HL-60 (cell line): ENCODE data around the gene RLF.
"Not testable (repeated sequence)": the region's sequence is repeated elsewhere in the genome, so short reads cannot be mapped to it uniquely, and the experiment has no call there.

Source experiments
- DNase-seq, 2 experiments: peaks; one replicate each; pipeline ENCODE4 v3.0.0-alpha.2; 2010 to 2020; ENCODE audit warnings: low read depth in 1 of 2, low spot score in 1 of 2
- H3K27ac ChIP-seq: fragments of 250-450 bp; sonication (Bioruptor Pico); replicated peaks from 2 replicates; pipeline ENCODE4 v1.5.1; 2020; ENCODE audit warnings: mild to moderate bottlenecking, moderate library complexity
- H3K27me3 ChIP-seq: fragments of 250-450 bp; sonication (Bioruptor Pico); 2 replicates; pipeline ENCODE4 v1.5.1; 2021; ENCODE audit warnings: mild to moderate bottlenecking, moderate library complexity; ENCODE audit not compliant: insufficient read depth, poor library complexity, severe bottlenecking
- H3K4me3 ChIP-seq: replicated peaks from 2 replicates; pipeline ENCODE4 v1.5.1; 2011; ENCODE audit warnings: mild to moderate bottlenecking, control low read depth, low read length; ENCODE audit not compliant: insufficient read depth
- GABPA ChIP-seq: IDR thresholded peaks from 2 replicates; pipeline ENCODE4 v1.6.1; 2012; ENCODE audit warnings: low read depth
- POLR2AphosphoS5 ChIP-seq: IDR thresholded peaks from 2 replicates; pipeline ENCODE4 v1.6.1; 2012; ENCODE audit warnings: low read depth
- SPI1 ChIP-seq: IDR thresholded peaks from 2 replicates; pipeline ENCODE4 v1.6.1; 2012; ENCODE audit warnings: low read depth, mild to moderate bottlenecking, borderline replicate concordance
- TF ChIP-seq, protein P1 (sequence below): IDR thresholded peaks from 2 replicates; pipeline ENCODE4 v1.6.1; 2012; ENCODE audit warnings: low read depth; ENCODE audit not compliant: insufficient replicate concordance
- TF ChIP-seq, protein P2 (sequence below): IDR thresholded peaks from one replicate; pipeline ENCODE4 v1.5.1; 2011; ENCODE audit warnings: low read length, control low read depth, inconsistent platforms; ENCODE audit not compliant: insufficient read depth

RLF gene

DNA sequence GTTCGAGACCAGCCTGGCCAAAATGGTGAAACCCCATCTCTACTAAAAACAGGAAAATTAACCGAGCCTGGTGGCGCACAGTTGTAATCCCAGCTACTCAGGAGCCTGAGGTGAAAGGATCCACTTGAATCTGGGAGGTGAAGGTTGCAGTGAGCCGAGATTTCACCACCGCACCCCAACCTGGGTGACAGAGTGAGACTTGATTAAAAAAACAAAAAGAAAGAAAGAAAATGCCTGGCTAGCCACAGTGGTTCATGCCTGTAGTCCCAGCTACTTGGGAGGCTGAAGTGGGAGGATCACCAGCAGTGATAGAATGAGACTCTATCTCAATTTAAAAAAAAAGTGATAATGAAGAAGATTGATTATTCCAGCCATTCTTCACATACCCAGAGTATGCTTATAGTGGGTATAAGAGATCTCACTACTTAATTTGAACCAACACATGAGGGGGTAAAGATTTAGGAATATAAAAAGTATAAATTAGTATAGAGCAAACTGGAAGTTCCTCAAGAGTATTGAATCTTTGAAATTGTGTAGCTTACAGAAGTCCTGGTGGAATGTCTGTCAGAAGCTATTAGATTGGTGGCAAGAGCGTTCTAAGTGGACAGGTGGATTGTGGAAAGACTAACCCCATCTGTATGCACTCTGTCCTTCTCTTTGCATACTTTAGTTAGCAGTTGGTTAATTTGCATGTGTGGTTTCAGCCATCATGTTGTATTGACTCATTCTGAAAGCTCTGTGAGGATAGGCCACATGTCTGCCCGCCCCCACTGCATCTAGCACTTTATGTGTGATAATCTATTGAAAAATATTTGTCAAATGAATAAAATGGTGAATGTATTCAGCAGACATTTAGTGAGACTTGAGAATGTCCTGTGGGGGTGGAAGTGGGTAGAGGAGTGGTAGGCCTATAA, 25.0 kb downstream of the RLF start:
- TF ChIP-seq, protein P1, sequence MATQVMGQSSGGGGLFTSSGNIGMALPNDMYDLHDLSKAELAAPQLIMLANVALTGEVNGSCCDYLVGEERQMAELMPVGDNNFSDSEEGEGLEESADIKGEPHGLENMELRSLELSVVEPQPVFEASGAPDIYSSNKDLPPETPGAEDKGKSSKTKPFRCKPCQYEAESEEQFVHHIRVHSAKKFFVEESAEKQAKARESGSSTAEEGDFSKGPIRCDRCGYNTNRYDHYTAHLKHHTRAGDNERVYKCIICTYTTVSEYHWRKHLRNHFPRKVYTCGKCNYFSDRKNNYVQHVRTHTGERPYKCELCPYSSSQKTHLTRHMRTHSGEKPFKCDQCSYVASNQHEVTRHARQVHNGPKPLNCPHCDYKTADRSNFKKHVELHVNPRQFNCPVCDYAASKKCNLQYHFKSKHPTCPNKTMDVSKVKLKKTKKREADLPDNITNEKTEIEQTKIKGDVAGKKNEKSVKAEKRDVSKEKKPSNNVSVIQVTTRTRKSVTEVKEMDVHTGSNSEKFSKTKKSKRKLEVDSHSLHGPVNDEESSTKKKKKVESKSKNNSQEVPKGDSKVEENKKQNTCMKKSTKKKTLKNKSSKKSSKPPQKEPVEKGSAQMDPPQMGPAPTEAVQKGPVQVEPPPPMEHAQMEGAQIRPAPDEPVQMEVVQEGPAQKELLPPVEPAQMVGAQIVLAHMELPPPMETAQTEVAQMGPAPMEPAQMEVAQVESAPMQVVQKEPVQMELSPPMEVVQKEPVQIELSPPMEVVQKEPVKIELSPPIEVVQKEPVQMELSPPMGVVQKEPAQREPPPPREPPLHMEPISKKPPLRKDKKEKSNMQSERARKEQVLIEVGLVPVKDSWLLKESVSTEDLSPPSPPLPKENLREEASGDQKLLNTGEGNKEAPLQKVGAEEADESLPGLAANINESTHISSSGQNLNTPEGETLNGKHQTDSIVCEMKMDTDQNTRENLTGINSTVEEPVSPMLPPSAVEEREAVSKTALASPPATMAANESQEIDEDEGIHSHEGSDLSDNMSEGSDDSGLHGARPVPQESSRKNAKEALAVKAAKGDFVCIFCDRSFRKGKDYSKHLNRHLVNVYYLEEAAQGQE, result no peak
- TF ChIP-seq GABPA (no peak), POLR2AphosphoS5 (no peak)
- TF ChIP-seq, protein P2, sequence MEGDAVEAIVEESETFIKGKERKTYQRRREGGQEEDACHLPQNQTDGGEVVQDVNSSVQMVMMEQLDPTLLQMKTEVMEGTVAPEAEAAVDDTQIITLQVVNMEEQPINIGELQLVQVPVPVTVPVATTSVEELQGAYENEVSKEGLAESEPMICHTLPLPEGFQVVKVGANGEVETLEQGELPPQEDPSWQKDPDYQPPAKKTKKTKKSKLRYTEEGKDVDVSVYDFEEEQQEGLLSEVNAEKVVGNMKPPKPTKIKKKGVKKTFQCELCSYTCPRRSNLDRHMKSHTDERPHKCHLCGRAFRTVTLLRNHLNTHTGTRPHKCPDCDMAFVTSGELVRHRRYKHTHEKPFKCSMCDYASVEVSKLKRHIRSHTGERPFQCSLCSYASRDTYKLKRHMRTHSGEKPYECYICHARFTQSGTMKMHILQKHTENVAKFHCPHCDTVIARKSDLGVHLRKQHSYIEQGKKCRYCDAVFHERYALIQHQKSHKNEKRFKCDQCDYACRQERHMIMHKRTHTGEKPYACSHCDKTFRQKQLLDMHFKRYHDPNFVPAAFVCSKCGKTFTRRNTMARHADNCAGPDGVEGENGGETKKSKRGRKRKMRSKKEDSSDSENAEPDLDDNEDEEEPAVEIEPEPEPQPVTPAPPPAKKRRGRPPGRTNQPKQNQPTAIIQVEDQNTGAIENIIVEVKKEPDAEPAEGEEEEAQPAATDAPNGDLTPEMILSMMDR, result no peak
- Histone ChIP-seq H3K4me3 (no peak overlapping the region), H3K27ac (no peak overlapping the region), H3K27me3 (no peaks in the 10 kb centered on the region)
- DNase-seq, result no peak

DNA sequence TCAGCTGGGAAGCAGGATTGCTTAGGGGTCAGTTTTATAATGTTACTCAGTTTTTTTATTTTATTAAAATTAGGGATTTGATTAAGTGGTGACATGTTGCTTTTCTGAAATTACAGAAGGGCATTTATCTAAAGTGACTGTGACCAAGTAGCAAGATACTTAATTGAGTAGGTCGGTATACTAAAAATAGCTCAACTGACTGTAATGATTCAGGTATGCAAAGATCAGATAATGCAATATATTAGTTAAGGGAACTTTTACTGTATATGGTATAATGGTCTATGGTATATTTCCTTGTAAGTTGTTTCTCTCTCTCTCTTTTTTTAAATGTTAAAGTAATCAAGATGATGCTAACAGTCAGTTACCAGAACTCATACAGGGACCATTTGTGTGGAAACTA, 26.2 kb downstream of the RLF start:
- no peak overlapping the region for H3K27ac ChIP-seq
- TF ChIP-seq, protein P1, result no peak
- TF ChIP-seq GABPA (no peak), POLR2AphosphoS5 (no peak), SPI1 (no peak)
- TF ChIP-seq, protein P2, result no peak
- no peak overlapping the region for H3K4me3 ChIP-seq

GRCh38 chr1:40194639-40195038, 33.5 kb downstream of the RLF start:
- H3K4me3 ChIP-seq, DNase-seq, H3K27ac ChIP-seq, H3K27me3 ChIP-seq: not testable (repeated sequence)

More for the DNA sequence above, 26.2 kb downstream of the RLF start:
- H3K27me3 ChIP-seq, result no peaks in the 10 kb centered on the region
- DNase-seq, result no peak

DNA sequence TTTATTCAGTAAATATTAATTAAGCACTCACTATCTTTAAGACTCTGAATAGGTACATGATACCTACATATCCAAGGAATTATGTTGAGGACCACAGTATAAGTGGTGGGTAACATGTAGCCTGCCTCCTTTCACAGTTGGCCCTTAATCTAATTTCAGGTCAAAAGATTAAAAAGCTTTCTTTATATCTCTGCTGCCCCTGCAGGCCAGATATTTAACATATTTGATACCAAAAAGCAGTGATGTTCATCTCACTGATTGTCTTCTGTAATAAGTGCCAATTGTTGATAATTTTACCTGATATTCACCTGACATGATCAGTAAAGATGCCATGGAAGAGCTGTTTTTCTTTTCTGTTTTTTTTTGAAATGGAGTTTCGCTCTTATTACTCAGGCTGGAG, 36.5 kb downstream of the RLF start:
- Histone ChIP-seq H3K27me3 (no peaks in the 10 kb centered on the region), H3K27ac (no peak overlapping the region), H3K4me3 (no peak overlapping the region)
- DNase-seq, result no peak
- no peak for TF ChIP-seq SPI1
- no peak for TF ChIP-seq GABPA
- TF ChIP-seq, protein P2, result no peak
- no peak for TF ChIP-seq POLR2AphosphoS5
- TF ChIP-seq, protein P1, result no peak
